Putamen (tissue), 1 donor: ENCODE data around the gene FN1.

Experiments used
- DNase-seq: peaks from one replicate; pipeline ENCODE4 v3.0.0-alpha.2; 2016; ENCODE audit warnings: low spot score

FN1 gene

GRCh38 chr2:215407061-215407460 is 28.8 kb downstream of the FN1 start:
- no peak for DNase-seq

DNA sequence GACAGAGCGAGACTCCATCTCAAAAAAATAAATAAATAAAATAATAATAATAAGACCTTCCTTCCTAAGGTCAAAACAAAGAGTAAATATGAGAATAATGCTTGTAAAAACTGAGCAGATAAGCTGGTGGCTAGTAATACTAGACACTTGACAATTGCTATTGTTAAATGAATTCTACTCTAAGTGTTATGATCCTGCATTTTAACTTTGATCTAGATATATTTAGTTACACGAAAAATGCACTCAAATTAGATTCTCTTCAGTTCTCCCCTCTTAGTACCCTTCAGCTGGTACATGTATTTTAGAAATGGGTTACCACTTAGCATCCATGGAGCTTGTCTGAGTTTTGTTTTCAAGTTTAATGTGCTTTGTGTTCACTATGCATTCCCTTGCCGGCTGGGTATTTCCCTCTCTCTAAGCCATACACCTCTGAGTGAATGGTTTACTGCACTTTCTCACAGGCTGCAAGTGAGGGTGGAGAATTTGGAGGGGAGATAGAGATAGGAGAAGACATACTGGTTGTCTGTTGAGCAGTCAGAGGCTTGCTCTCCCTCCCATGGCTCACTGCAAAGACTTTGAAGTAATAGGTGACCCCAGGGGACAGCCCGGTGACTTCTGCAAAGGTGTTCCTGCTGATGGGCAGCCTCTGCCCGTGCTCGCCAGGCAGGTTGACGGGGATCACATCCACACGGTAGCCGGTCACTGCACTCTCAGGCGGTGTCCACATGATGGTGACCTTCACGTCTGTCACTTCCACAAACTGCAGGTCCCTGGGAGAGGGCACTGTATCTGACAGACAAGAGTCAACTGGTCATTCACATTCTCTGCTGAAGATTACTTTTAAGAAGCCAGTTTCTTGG is 29.9 kb downstream of the FN1 start:
- no peak for DNase-seq

DNA sequence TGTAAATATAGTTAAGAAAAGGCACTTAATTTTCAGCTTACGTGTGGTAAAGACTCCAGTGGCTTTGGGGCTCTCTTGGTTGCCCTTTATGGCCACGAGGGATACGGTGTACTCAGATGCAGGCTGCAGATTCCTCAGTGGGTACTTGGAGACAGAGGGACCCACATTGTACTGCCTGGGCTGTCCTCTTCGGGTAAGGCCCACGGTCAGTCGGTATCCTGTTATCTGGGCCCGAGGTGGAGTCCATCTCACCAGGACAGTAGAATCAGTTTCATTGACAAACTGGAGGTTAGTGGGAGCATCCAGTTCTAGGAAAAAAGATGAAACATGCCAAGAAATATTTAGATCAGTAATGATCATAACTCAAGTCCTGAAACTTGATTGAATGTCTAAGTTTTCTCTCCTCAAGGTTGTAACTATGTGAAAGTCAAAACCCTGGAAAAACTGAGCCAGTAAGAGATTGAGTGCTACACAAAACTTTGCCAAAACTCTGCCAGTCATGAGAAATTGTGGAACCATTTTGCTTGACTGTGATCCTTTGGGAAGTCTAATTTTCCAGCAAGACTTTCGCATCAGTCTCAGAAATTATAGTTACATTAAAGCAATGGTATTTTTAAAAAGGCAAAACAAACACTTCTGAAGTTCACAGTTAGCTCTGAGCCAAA is 31.4 kb downstream of the FN1 start:
- DNase-seq, result no peak

GRCh38 chr2:215403441-215404347 is 32.2 kb downstream of the FN1 start:
- DNase-seq, result no peak

- no peak for DNase-seq
These were observed 33.9 kb downstream of the FN1 start for GRCh38 chr2:215401896-215402379.

- DNase-seq, result no peak
These were observed 36.7 kb downstream of the FN1 start for GRCh38 chr2:215399067-215399716.

DNA sequence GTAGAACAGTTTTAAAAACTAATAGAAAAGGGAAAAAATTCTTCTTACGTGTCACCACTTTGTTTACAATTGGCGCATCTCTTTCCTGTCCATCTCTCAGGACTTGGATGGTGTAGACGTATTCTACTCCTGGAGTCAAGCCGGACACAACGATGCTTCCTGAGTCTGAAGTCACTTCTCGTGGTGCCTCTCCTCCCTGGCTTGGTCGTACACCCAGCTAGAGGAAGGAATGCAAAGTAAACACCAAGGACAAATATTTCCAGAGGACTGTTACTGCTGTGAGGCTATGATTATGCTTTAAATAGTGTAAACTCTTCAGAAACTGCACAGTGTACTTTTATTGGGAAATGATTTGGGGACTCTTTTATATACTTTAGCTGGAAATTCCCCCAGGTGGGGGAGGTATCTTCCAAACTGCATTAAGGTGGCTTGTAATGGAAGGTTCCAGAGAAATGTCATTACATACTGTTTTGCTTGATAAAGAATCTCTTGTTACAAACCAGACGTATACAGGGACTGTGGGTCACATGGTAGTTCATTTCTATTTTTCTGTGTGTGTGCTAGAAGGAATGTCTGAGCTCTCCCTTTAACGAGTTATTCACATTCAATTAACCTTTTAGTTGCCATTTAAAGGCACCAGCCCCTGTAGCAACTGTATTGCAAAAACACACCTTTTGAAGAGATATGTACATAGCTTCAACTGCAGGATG is 38.1 kb downstream of the FN1 start:
- no peak for DNase-seq

DNA sequence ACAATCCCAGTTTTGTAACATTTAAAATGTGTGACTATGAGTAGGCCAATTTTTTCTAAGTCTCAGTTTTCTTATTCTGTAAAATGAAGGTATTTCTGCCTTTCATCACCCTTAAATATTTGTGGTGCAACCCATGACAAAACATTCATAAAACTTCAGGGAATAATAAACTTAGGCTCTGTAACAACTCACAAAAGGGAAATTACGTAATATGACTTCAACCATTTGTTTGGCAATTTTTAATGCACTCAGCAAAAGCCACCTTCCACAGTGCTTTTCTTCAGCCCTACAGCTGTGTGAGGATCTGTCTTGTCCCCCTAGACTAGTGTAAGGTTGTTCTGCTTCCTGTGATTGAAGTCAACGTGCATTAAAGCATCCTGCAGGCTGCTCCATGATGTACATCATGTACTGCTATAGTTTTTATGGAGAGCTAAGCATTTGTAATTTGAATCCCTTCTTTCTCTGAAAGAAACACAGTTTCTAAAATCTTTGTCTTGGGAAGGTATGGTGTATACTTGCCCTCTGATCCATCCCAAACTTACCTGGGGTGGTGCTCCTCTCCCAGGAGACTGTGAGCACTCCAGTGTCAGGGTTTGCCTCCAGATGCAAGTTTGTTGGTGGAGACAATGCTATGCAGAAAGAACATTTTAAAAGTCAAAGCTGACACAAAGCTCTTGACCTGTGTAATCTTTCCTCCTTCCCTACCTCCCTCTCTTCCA is 39.1 kb downstream of the FN1 start:
- DNase-seq, result no peak

DNA sequence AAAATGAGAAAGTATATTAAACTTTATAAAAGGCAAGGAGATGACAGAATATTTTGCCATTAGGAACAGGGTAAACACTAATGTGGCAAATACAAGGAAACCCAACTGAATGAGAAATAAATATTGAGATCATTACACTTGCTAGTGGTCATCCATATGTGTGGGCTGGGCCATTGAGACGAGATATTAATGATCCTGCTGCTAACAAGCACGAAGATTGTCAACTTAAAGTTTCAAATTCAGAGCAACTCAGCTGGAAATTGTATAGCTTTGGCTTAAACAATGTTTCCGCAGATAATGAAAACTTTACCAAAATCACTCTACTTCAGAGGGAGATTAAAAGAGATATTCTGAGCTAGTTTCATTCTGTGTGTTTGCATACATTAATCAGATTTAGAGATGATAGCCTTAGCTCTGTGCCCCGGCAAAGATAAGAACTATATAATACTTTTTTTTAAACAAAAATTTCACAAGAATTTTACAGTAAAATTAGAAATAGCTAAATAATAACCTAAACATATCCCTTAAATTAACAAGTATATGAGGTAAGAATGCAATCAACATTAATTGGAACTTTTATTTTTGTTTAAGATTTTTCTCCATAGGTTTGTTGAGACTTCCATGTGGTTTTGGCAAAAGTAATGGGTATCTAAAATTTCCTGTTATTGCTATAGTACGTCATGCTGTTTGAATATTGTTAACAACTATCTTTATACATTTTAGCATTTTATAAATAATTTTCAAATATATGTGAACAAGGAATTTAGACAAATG is 40.0 kb downstream of the FN1 start:
- no peak for DNase-seq

DNA sequence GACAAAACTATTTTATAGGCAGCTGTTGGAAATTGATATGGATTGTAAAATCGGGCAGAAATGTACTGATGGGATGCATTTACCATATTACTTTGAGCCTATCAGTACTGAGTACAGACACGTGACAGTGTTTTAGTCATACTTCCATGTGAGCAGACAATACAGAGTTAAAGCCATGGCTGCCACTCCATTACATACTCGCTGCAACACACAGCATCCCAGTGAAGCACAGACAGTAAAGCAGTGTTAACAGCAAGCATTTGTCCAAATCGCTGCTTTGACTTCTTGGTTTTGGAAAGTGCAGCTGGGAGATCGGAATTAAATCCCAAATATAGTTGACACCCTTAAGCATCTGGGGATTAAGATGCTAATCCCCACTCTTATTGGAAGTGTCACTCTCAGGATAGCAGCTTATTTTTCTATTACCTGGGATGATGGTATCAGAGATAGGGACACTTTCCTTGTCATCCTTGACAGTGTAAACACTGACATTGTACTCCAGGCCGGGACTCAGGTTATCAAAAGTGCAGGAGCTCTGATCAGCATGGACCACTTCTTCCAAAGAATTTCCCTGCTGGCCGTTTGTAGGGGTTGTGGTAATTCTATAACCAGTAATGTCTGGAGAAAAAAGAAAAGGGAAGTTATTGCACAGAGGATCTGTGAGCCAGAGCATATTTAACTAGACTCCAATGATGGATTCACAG is 41.6 kb downstream of the FN1 start:
- no peak for DNase-seq

GRCh38 chr2:215392687-215393270 is 43.1 kb downstream of the FN1 start:
- DNase-seq, result no peak

- no peak for DNase-seq
These were observed 43.7 kb downstream of the FN1 start for GRCh38 chr2:215392164-215392563.

GRCh38 chr2:215391531-215391930 is 44.3 kb downstream of the FN1 start:
- no peak for DNase-seq

GRCh38 chr2:215390550-215390913 is 45.3 kb downstream of the FN1 start:
- DNase-seq, result no peak

DNA sequence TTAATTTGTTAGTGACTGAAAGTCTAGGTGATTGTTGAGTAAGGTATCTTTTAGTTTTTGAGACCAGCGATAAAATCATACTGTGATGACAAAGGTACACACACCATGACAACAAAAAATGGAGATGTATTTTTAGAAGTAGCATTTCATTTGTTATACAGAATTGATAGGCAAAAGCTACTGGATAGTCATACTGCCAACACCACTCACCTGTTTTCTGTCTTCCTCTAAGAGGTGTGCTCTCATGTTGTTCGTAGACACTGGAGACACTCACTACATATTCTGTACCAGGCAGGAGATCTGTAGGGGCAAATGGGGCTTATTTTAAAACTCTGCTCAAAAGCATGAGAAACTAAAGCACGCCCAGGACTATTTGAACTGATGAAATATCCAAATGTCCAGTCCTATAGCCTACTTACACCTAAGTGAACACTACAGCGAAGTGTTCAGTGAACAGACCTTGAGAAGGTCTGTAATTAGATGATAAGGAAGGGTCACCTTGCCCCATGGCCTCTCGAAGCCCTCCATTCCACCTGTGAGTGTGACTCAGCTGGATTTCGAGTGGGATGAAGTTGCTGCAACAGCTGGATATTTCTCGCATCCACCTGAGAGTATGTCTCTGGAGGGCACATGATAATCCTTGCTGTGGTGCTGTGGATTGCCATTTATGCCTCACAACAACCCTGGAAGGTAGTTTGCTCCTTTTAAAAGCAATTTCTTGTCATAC is 47.7 kb downstream of the FN1 start:
- no peak for DNase-seq

GRCh38 chr2:215386566-215386965 is 49.3 kb downstream of the FN1 start:
- DNase-seq, result no peak

DNA sequence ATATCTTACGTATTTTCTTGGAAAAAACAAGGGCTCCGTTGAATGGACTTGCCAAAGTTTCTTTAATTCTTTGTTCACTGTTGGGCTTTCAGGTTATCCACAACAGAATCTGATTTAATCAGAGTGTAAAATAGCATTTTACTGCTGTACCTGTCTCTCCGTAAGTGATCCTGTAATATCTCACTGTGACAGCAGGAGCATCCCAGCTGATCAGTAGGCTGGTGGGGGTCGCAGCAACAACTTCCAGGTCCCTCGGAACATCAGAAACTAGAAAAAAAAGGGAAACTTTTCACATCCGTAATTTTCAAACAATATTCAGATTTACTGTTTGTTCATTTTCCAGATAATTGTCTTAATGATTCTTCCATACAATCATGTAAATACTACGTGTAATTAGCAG is 51.2 kb downstream of the FN1 start:
- DNase-seq, result no peak

DNA sequence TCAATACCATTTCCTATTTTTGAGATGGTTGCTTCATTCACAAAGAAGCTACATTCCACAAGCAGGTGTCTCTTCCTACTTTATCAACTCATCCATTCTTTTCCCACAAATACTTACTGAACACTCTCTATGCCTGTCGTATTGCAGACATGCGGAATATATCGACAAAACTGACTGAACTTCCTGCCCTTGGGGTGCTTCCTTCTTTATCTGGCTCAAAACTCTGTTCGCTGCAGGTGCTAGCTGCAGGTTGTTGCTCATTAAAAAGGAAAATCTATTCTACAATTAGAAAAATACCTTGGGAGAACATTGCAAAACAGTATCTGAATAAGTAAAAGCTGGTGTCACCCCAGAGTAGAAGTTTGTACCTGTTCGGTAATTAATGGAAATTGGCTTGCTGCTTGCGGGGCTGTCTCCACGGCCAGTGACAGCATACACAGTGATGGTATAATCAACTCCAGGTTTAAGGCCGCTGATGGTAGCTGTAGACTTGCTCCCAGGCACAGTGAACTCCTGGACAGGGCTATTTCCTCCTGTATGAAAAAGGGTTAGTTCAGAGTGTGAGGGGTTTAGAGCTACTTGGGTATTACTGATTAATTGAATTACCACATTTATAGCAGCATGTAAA is 52.1 kb downstream of the FN1 start:
- no peak for DNase-seq
